HG03064 (cell line): ENCODE data around the gene AP2B1.

Source experiments
- ATAC-seq: cut with Tn5 transposase; IDR thresholded peaks from one replicate; pipeline ENCODE4 v1.9.1; 2021; ENCODE audit warnings: low read depth; ENCODE audit not compliant: unreplicated experiment

The AP2B1 gene

DNA sequence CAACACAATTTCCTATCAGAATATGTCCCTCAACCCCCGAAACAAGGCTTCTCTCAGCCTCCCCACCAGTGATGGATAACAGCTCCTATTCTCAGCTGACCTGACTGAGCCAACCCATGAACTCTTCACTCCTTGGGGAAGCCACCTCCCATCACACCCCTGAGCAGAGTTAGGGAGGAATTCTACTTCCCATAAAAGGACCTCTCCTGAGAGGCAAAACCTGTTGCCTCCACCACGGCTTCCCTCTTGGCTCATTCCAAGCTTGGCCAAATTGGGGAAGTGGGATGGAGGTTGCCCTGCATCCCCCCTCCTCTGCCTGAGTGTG is 138.6 kb downstream of the AP2B1 start:
- no peak for ATAC-seq

DNA sequence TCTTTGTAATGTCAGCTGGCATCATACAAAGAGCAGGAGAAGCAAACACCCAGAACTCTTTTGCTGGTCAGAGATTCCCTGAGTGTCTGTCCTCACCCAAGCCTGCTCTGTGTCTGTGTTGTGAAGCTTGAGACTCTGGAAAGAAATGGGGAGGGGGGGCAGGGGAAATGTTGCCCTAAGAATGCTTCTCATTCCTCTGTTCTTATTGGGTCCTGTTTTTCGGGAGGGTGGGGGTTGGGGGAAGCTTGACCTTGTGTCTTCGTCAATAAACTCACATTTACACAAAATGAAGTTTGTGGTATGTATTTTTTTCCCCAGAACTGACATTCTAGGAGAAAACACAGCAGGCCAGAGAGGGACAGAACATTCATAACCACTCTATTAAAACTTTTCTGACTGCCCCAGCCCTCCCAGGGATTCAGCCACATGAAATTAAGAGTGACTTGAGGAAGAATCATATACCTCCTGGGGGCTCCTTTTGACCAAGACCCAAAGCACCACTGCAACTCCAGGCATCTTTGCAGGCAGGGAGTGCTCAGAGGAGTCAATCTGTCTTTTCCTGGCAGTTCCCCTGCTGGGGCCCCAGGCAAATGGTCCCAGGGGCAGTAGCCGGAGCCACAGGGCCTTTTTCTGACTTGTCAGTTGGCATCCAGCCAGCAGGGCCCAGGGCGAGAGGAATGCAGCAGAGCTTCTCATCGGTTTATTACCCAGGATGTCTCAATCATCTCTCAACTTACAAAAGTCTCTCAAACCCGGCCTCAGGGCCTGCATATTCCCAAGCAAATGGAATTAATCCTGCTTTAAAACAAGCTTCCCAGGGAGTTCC is 139.2 kb downstream of the AP2B1 start:
- ATAC-seq: no peak

- ATAC-seq: no peak
Measured at GRCh38 chr17:35726953-35727460, 139.9 kb downstream of the AP2B1 start.

GRCh38 chr17:35727635-35728034 is 140.5 kb downstream of the AP2B1 start:
- ATAC-seq: no peak

GRCh38 chr17:35728551-35728950 is 141.4 kb downstream of the AP2B1 start:
- ATAC-seq: no peak

GRCh38 chr17:35729405-35729833 is 142.3 kb downstream of the AP2B1 start:
- ATAC-seq: no peak

DNA sequence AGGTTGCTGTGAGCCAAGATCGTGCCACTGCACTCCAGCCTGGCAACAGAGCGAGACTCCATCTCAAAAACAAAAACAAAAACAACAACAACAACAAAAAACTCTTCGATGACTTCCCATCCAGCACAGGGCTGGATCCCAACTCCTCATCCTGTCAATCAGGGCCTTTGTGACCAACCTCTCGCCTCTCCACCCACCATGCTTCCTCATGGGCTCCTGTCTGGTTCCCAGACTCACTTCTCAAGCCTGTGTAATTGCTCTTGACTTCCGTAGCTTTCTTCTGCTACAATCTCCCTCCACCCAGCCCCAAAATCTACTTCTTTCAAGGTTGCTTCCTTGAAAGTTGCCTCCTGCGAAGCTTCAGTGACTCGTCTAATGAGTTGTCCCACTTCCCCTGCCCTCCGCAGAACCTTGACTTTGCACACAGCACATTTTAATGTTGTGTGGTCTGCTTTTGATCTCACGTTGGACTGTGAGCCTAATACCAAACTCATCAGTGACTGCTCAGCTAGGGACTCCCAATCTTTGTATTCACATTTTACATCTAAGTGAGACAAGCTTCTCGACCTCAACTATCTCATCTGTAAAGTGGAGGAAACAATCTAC is 143.4 kb downstream of the AP2B1 start:
- no peak for ATAC-seq

GRCh38 chr17:35731239-35731916 is 144.3 kb downstream of the AP2B1 start, which contains the start of gene RASL10B:
RASL10B (plus strand) TSS chr17:35731639; CDS start chr17:35735185, 3,546 bp downstream.
- ATAC-seq: no peak

DNA sequence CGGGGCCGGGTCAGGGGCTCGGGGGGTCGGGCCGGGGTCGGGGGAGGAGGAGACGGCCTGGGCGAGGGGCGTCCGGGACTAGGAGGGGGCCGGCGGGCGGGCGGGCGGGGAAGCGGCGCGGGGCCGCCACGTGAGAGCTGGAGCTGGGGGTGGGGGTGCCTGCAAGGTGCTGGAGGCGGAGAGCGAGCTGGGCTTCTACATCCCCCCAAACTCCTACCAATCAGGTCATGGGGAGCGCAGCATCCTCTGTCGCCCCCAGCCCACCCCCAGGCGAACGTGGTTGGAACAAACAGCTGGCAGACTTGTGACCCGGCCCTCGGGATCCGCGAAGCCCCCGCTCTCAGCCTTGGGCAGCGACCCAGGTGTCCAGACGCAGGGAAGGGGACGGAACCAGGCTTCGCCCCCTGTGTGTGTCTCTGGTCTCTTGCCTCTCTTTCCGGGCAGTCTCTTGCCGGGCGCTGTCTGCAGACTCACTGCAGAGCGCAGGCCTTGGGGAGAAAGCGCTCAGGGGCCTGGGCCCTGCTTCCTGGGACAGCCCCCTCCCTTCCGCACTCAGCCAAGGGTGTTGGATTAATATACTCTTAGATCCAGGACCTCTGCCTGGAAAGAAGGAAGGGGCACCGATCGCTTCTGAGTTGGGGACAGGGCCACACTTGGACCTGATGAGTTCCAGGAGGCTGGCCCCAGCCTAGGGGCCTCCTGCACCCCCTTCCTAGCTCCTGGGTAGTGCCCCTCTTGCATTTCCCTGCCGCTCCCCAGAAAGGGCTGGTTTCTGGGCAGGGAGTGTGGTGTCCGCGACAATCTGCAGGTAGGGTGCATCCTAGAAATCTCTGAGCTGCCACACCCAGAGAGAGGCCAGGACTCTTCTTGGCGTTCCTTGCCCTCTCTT is 145.0 kb downstream of the AP2B1 start:
- no peak for ATAC-seq

DNA sequence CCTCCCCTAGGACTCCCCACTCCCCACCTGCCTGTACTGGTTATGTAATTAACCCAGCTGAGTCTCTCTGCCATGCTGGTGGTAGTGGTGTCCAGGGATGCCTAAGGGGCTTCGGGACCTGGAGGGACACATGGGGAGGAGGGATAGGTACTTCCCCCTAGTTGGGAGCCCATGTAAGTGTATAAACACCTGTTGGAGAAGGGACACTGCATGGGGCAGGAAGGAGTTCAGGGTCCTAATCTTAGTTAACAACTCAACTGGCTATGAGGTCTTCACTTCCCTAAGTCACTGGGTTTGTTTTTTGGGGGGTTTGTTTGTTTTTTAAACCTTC is 145.6 kb downstream of the AP2B1 start:
- no peak for ATAC-seq

GRCh38 chr17:35733366-35733765 is 146.2 kb downstream of the AP2B1 start:
- ATAC-seq: no peak

GRCh38 chr17:35734396-35734795 is 147.3 kb downstream of the AP2B1 start:
- no peak for ATAC-seq

DNA sequence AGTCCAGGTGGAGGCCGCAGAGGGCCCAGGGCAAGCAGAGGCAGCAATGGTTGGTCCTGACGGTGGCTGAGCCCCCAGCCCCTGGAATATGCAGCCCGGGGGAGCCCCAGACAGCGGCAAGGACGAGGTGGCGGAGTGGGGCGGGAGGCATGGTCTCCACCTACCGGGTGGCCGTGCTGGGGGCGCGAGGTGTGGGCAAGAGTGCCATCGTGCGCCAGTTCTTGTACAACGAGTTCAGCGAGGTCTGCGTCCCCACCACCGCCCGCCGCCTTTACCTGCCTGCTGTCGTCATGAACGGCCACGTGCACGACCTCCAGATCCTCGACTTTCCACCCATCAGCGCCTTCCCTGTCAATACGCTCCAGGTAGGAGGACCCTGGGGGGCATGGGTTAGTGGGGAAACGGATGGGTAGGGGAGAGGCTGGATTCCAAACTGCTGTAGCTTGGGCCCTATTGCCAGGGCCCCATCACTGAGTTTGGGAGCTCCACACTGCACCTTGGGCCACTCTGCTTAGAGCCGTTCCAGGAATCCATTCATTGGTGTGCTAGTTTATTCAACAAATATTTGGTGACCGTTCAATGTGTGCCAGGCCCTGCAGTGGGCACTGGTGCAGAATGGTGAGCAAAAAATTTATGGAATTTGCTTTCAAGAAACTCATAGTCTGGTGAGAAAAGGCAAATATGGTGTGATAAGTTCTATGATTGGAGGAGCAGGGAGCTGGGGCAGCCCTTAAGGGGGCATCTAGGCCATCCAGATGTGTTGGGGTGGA is 148.1 kb downstream of the AP2B1 start:
- no peak for ATAC-seq

GRCh38 chr17:35736236-35736635 is 149.1 kb downstream of the AP2B1 start:
- no peak for ATAC-seq

- ATAC-seq: no peak
Measured at GRCh38 chr17:35738519-35739133, 151.5 kb downstream of the AP2B1 start.

DNA sequence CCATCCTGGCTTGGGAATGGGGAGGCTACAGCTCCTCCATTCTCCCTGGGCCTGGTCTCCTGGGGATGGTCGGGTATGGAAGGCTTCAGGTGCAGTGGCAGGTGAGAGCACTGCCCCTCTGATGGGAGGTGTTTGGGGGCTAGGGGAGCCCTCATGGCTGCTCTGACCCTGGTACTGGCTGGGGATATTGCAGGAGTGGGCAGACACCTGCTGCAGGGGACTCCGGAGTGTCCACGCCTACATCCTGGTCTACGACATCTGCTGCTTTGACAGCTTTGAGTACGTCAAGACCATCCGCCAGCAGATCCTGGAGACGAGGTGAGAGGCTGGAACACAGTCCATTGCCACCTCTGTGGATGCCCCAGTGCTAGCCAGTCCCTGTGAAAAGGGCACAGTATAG is 153.1 kb downstream of the AP2B1 start:
- ATAC-seq: no peak

DNA sequence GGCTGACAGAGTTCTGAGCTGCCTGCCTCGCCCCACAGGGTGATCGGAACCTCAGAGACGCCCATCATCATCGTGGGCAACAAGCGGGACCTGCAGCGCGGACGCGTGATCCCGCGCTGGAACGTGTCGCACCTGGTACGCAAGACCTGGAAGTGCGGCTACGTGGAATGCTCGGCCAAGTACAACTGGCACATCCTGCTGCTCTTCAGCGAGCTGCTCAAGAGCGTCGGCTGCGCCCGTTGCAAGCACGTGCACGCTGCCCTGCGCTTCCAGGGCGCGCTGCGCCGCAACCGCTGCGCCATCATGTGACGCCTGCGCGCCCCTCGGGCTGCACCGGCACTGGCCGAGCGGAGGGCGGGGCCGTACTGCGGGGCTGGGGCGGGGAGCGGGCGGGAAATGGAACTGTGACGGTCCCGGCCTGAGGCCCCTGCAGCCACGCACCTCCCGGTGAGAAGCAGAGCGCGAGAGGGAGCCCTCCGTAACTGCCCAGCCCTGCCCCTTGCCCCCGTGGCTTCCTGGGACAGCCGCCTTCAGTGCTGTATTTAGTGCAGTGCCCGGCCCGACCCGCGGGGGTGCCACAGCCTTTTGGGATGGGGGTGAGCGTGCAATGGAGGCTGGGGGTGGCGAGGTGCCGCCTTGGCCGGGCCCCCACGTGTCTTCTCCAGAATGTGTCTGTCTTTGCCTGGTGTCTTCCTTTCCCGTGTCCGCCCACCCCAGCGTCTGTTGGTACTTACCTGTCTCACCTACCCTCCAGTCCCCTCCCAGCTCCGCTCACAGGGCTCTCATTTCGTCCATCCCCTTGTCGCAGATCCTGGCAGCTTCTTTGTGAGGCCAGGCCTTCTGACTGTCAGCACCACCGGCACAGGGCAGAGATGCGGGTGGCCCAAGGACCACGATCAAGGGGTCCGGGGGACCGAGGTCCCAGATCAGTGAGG is 154.1 kb downstream of the AP2B1 start:
- no peak for ATAC-seq

DNA sequence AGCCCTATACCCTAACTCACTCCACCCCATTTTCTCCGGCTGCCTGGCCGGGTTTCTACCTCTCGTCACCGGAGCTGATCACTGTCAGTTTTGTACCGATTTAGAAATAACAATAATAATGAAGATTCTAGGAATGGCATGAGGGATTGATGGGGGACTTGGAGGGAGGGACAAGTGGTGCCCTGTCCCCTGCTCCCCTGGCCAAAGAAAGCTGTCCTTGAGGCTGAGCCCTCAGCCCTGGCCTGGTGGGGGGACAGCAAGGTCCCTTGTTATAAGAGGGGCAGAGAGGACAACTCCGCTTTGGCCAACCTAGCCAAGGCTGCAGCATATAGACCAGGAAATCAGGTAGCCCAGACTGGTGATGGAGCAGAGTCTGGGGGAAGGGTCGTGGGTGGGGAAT is 155.4 kb downstream of the AP2B1 start:
- no peak for ATAC-seq
